ENCODE results near the gene MEIOSIN. TPM values are rescaled to one million over a fixed set of nuclear protein-coding genes. Genes with fewer than 3 reads are reported as not detected.

MEIOSIN gene
- total RNA-seq, 1 donor from 2014 or later, result not detected

GRCh38 chr19:45801603-45802175 is 68.5 kb downstream of the MEIOSIN start:
- Mint-ChIP-seq H3K4me1 (ENCODE audit: low read depth) (peaks cover 19% of the 10 kb centered on the region), H3K27ac (ENCODE audit: unreplicated experiment) (peak overlapping the region; percentile 12), H3K36me3 (ENCODE audit: low read depth) (no peaks in the 10 kb centered on the region), H3K27me3 (ENCODE audit: low read depth) (no peaks in the 10 kb centered on the region), H3K4me3 (ENCODE audit: unreplicated experiment) (no peak overlapping the region), H3K9me3 (ENCODE audit: low read depth) (no peaks in the 10 kb centered on the region)
- DNase-seq (ENCODE audit: low spot score), result no peak
- TF ChIP-seq, protein P1, sequence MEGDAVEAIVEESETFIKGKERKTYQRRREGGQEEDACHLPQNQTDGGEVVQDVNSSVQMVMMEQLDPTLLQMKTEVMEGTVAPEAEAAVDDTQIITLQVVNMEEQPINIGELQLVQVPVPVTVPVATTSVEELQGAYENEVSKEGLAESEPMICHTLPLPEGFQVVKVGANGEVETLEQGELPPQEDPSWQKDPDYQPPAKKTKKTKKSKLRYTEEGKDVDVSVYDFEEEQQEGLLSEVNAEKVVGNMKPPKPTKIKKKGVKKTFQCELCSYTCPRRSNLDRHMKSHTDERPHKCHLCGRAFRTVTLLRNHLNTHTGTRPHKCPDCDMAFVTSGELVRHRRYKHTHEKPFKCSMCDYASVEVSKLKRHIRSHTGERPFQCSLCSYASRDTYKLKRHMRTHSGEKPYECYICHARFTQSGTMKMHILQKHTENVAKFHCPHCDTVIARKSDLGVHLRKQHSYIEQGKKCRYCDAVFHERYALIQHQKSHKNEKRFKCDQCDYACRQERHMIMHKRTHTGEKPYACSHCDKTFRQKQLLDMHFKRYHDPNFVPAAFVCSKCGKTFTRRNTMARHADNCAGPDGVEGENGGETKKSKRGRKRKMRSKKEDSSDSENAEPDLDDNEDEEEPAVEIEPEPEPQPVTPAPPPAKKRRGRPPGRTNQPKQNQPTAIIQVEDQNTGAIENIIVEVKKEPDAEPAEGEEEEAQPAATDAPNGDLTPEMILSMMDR (IDR thresholded peaks at IDR 0.05), result no peak

DNA sequence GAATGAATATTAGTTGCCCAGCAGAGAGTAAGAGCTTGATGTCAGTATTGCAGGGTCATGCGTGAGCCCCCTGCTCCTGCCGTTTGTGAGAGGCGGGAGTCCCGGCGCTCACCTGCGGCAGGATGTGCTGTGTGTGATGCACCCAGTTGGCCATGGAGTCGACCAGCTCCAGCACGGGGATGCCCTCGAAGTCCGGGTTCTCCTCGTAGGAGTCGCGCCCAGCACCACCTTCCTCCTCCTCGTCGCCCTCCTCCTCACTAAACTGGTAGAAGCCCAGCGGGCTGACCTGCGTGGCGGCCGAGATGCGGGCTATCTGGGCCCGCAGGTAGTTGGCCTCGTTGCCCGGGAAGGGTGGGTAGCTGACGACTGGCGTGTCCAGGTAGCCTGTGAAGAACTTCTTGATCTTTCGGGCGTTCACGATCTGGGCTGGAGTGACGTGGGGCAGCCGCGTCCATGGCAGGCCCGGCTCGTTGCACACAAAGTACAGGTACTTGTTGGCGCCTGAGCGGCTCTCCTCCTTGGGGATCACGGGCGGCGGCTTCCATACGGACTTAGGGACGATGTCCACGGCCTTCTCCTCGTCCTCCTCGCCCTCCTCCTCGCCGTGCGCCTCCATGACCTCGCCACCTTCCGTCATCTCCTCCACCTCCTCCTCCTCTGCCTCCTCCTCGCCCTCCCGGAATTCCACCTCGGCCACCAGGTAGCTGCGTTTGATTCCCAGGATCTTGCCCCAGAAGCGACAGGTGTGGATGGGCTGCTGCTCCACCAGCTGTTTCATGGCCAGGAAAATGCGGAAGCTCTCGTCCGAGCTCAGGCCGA is 71.1 kb downstream of the MEIOSIN start:
- no peaks in the 10 kb centered on the region for H3K9me3 Mint-ChIP-seq (ENCODE audit: low read depth)
- H3K4me3 Mint-ChIP-seq (ENCODE audit: unreplicated experiment), result no peak overlapping the region
- H3K36me3 Mint-ChIP-seq (ENCODE audit: low read depth), result no peaks in the 10 kb centered on the region
- no peaks in the 10 kb centered on the region for H3K27me3 Mint-ChIP-seq (ENCODE audit: low read depth)
- peak; percentile 92 for DNase-seq (ENCODE audit: low spot score)
- no peak overlapping the region for H3K27ac Mint-ChIP-seq (ENCODE audit: unreplicated experiment)
- TF ChIP-seq, protein P1 (IDR thresholded peaks at IDR 0.05), result no peak
- peaks cover 14% of the 10 kb centered on the region for H3K4me1 Mint-ChIP-seq (ENCODE audit: low read depth)

DNA sequence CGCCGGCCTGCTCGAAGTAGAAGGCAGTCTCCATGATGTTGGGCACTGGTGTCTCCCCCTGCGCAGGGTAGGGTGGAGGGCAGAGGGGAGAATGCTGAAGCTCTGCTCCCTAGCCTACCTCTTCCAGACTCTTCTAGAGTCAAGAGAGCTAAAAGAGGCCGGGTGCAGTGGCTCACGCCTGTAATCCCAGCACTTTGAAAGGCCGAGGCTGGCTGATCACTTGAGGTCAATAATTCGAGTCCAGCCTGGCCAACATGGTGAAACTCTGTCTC is 71.7 kb downstream of the MEIOSIN start:
- H3K36me3 Mint-ChIP-seq (ENCODE audit: low read depth), result no peaks in the 10 kb centered on the region
- DNase-seq (ENCODE audit: low spot score), result no peak
- no peaks in the 10 kb centered on the region for H3K9me3 Mint-ChIP-seq (ENCODE audit: low read depth)
- H3K4me1 Mint-ChIP-seq (ENCODE audit: low read depth), result peaks cover 17% of the 10 kb centered on the region
- no peak overlapping the region for H3K4me3 Mint-ChIP-seq (ENCODE audit: unreplicated experiment)
- TF ChIP-seq, protein P1 (IDR thresholded peaks at IDR 0.05), result no peak
- H3K27me3 Mint-ChIP-seq (ENCODE audit: low read depth), result no peaks in the 10 kb centered on the region
- no peak overlapping the region for H3K27ac Mint-ChIP-seq (ENCODE audit: unreplicated experiment)

DNA sequence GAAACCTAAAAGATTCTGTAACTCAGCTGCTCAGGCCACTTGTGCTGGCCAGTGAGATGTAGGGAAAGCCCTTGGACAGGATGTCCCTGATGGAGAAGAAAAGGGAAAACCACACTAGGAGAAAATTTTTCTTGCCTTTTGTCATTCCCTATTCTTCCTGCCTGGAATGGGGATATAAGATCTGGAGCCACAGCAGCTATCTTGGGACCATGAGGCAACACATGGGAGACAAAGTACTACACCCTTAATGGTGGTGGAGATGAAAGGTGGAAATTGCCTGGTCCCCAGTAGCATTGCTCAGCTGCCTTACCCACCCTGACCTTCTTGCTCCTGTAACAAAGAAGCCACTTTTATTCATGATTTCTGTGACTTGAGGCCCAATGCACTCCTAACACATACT is 72.5 kb downstream of the MEIOSIN start:
- Mint-ChIP-seq H3K27me3 (ENCODE audit: low read depth) (no peaks in the 10 kb centered on the region), H3K4me1 (ENCODE audit: low read depth) (peaks cover 19% of the 10 kb centered on the region), H3K36me3 (ENCODE audit: low read depth) (no peaks in the 10 kb centered on the region), H3K4me3 (ENCODE audit: unreplicated experiment) (no peak overlapping the region), H3K27ac (ENCODE audit: unreplicated experiment) (no peak overlapping the region), H3K9me3 (ENCODE audit: low read depth) (no peaks in the 10 kb centered on the region)
- TF ChIP-seq, protein P1 (IDR thresholded peaks at IDR 0.05), result no peak
- no peak for DNase-seq (ENCODE audit: low spot score)

DNA sequence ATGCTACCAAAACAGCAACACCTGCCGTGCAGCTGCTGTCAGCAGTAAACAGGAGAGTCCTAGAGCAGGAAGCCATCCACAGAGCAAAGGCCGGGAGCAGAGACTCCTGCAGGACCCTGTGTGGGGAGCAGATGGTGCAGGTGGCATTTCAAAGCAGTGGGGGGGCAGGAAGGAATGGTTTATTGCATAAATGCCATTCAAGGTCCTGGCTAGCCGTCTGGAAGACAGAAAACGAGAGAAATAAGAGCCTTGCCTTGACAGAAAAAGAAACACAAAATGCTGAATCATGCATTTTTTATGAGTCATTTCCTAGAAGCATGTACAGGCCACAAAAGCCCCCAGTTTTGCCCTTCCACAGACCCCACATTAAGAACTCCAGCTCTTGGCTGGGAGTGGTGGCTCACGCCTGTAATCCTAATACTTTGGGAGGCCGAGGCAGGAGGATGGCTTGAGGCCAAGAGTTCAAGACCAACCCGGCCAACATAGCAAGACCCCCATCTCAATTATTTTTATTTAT is 76.5 kb downstream of the MEIOSIN start:
- H3K36me3 Mint-ChIP-seq (ENCODE audit: low read depth), result no peaks in the 10 kb centered on the region
- peaks cover 19% of the 10 kb centered on the region for H3K4me1 Mint-ChIP-seq (ENCODE audit: low read depth)
- TF ChIP-seq, protein P1 (IDR thresholded peaks at IDR 0.05), result no peak
- no peaks in the 10 kb centered on the region for H3K27me3 Mint-ChIP-seq (ENCODE audit: low read depth)
- H3K27ac Mint-ChIP-seq (ENCODE audit: unreplicated experiment), result peak overlapping the region; percentile 97
- peak overlapping the region; percentile 36 for H3K4me3 Mint-ChIP-seq (ENCODE audit: unreplicated experiment)
- no peaks in the 10 kb centered on the region for H3K9me3 Mint-ChIP-seq (ENCODE audit: low read depth)
- no peak for DNase-seq (ENCODE audit: low spot score)

All from chondrocyte (in vitro differentiated cells).